HG02610 (cell line): Measurements from ENCODE around the gene C11orf42.

Experiments
- ATAC-seq: cut with Tn5 transposase; IDR thresholded peaks from one replicate; pipeline ENCODE4 v1.9.1; 2021; ENCODE audit warnings: mild to moderate bottlenecking, moderate library complexity; ENCODE audit not compliant: unreplicated experiment

The C11orf42 gene

DNA sequence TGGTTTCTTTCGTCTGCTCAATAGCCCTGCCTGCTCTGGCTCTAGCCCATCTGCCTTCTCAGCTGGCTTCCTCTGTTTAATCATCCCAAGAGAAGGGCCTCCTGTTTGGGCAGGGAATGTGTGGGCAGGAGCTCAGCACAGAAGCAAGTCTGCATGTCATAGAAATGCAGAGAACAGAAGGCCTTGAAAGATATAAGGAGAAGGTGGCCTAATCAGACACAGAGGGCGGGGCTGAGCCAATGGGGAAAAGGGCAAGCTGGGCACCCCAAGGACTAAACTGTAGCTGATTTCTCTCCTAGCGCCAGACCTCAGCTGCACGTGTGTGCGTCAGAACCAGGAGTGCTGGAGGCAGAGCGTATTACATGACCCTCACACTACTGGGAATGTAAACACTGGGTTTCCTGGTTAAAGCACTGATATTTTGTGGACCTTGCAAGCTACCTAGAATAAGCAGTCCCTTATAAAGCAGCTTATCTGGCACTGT lies 46.7 kb downstream of the C11orf42 start:
- ATAC-seq, result no peak

GRCh38 chr11:6253197-6253596 lies 47.8 kb downstream of the C11orf42 start:
- ATAC-seq, result peak; percentile 87

DNA sequence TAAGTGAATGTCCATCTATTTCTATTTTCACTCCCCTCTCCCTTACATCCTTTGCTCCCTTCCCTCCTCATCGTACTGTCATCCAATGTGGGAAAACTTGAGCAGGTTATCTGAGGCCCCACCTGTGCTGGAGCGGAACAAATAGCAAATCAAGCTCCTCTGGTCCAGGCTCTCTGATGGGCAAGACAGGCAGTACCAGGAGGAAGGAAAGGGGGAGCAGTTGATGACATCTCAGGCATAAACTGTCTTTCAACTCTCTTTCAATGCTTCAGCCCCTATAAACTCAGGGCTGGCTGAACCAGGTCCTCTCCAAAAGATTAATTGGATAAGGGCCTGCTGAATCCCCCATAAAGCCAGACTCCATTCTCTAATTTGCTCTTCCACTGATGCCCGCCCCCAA lies 52.8 kb downstream of the C11orf42 start:
- ATAC-seq, result no peak

DNA sequence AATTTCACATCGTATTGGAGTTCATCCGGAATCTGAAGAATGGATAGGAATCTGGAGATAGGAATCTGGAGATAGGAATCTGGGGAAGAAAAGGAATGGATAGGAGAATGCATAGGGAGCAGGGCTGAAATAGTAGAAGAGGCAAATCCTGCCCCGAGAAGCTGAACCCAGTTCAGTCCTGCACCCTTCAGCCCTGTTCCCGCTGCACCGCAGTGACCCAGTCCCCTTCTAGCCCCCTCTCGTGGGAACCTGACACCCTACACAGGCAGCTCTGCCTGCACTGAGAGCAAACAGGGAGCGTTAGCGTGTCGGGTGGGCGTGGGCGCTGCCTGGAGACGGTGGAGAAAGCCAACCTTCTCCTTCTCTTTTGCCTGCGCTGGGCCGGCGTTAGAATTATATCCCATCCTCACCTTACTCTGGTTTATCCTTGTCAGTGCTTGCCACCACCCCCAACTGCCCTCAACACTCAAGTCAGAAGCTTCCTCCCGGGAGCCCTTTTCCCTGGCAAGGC lies 53.3 kb downstream of the C11orf42 start:
- ATAC-seq, result no peak

DNA sequence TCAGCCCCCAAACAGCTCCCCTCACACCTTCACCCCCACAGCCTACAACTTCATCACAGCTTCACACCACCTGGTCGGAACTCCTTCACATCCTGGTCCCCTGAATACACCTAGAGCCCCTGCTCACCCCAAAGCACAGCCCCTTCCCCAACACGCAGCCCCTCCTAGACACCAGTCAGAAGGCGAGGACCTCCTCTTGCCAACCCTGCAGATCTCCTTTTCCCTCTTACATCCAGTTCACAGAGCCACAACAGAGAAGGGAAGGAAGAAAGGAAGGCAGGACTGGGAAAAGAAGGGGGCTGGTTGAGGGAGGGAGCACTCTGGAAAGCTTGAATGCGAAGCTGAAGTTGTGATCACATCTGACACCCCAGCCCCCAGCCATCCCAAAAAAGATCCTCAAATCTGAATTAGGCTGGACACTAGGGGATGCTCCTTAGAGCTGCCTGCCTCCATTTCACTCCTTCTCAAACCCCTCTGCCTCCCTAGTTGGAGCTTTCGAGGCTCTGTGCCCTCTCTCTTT lies 54.9 kb downstream of the C11orf42 start:
- ATAC-seq, result no peak
